ENCODE measurements around the gene LIX1.

Gene LIX1

GRCh38 chr5:97096191-97096590, 46.2 kb downstream of the LIX1 start:
- Histone ChIP-seq H4K91ac (ENCODE audit: low read length) (no peak overlapping the region), H3K14ac (ENCODE audit: low read length in 2 of 2) (no peak overlapping the region), H3K27ac (ENCODE audit: low read length, poor library complexity, severe bottlenecking) (no peak overlapping the region), H3K27me3 (ENCODE audit: control insufficient read depth in 1 of 2, insufficient read depth in 1 of 2, low read length in 2 of 2) (peaks cover 0 to 3% of the 10 kb centered on the region in 2 experiments), H3K18ac (ENCODE audit: low read depth in 1 of 2, low read length in 2 of 2) (no peak overlapping the region), H3K4ac (ENCODE audit: low read depth in 1 of 2, low read length in 2 of 2) (no peak overlapping the region), H3K4me1 (ENCODE audit: control insufficient read depth, insufficient read depth, low read depth, low read length) (peaks cover 1% of the 10 kb centered on the region), H2BK120ac (ENCODE audit: low read depth, low read length) (no peak overlapping the region), H3K36me3 (ENCODE audit: control insufficient read depth in 1 of 2, insufficient read depth in 2 of 2, low read depth in 1 of 2, low read length in 2 of 2) (no peaks in the 10 kb centered on the region), H2BK5ac (ENCODE audit: low read depth, low read length, poor library complexity, severe bottlenecking) (no peak overlapping the region), H3K9me3 (ENCODE audit: control insufficient read depth, low read length) (no peaks in the 10 kb centered on the region), H3K4me3 (ENCODE audit: insufficient read depth in 1 of 2, low read depth in 1 of 2, low read length in 2 of 2) (no peak overlapping the region), H3K23ac (ENCODE audit: low read length in 2 of 2) (no peak overlapping the region), H4K8ac (ENCODE audit: low read length) (no peak overlapping the region), H3K79me1 (replicated peaks; ENCODE audit: low read length, poor library complexity, severe bottlenecking) (no peaks in the 10 kb centered on the region), H2AK5ac (ENCODE audit: low read length, severe bottlenecking) (no peak overlapping the region), H3K9ac (ENCODE audit: low read length) (no peak overlapping the region), H3K4me2 (ENCODE audit: low read length, poor library complexity, severe bottlenecking) (no peak overlapping the region), H2AFZ (ENCODE audit: low read depth, low read length) (no peak overlapping the region), H2BK15ac (ENCODE audit: low read depth, poor library complexity, severe bottlenecking) (no peak overlapping the region), H2BK12ac (ENCODE audit: low read length in 2 of 2) (no peak overlapping the region)
- no peak for DNase-seq
- WGBS, result 90% methylated on average over 5 of the region's 5 CpGs

DNA sequence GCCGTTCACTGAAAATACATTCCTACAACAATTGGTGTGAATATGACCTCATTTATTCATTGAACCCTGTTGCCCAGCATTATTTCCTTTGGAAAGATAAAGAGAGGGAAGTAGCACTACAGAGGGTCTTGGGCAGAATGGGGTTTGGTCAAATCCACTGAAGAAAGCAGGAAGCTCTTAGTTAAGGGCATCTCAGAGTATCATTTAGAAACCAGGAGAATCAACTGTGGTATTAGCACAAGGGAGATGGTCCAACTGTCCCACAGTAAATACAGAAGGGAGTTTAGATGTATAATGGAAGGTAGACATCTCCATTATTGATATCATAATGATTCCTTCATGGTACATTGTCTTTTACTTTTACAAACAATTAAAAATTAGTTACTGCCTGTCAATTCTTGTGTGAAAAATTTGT, 47.1 kb downstream of the LIX1 start:
- Histone ChIP-seq H3K4me3 (ENCODE audit: insufficient read depth in 1 of 2, low read depth in 1 of 2, low read length in 2 of 2) (no peak overlapping the region), H3K36me3 (ENCODE audit: control insufficient read depth in 1 of 2, insufficient read depth in 2 of 2, low read depth in 1 of 2, low read length in 2 of 2) (no peaks in the 10 kb centered on the region), H2BK5ac (ENCODE audit: low read depth, low read length, poor library complexity, severe bottlenecking) (no peak overlapping the region), H3K14ac (ENCODE audit: low read length in 2 of 2) (no peak overlapping the region), H2AK5ac (ENCODE audit: low read length, severe bottlenecking) (no peak overlapping the region), H2BK120ac (ENCODE audit: low read depth, low read length) (no peak overlapping the region), H4K91ac (ENCODE audit: low read length) (no peak overlapping the region), H2BK12ac (ENCODE audit: low read length in 2 of 2) (no peak overlapping the region), H3K79me1 (replicated peaks; ENCODE audit: low read length, poor library complexity, severe bottlenecking) (no peaks in the 10 kb centered on the region), H2BK15ac (ENCODE audit: low read depth, poor library complexity, severe bottlenecking) (no peak overlapping the region), H3K4me1 (ENCODE audit: control insufficient read depth, insufficient read depth, low read depth, low read length) (no peaks in the 10 kb centered on the region), H3K4me2 (ENCODE audit: low read length, poor library complexity, severe bottlenecking) (no peak overlapping the region), H3K27me3 (ENCODE audit: control insufficient read depth in 1 of 2, insufficient read depth in 1 of 2, low read length in 2 of 2) (peaks cover 0 to 10% of the 10 kb centered on the region in 2 experiments), H3K18ac (ENCODE audit: low read depth in 1 of 2, low read length in 2 of 2) (no peak overlapping the region), H4K8ac (ENCODE audit: low read length) (no peak overlapping the region), H3K9me3 (ENCODE audit: control insufficient read depth, low read length) (no peaks in the 10 kb centered on the region), H3K27ac (ENCODE audit: low read length, poor library complexity, severe bottlenecking) (no peak overlapping the region), H2AFZ (ENCODE audit: low read depth, low read length) (no peak overlapping the region), H3K9ac (ENCODE audit: low read length) (no peak overlapping the region), H3K4ac (ENCODE audit: low read depth in 1 of 2, low read length in 2 of 2) (no peak overlapping the region), H3K23ac (ENCODE audit: low read length in 2 of 2) (no peak overlapping the region)
- no peak for DNase-seq
- WGBS, result 57% methylated on average over 1 of the region's 1 CpG

- Histone ChIP-seq H2BK120ac (ENCODE audit: low read depth, low read length) (no peak overlapping the region), H3K18ac (ENCODE audit: low read depth in 1 of 2, low read length in 2 of 2) (no peak overlapping the region), H3K27me3 (ENCODE audit: control insufficient read depth in 1 of 2, insufficient read depth in 1 of 2, low read length in 2 of 2) (peaks cover 0 to 8% of the 10 kb centered on the region in 2 experiments)
Measured at GRCh38 chr5:97094579-97095317, 47.7 kb downstream of the LIX1 start.

GRCh38 chr5:97093193-97093592, 49.2 kb downstream of the LIX1 start:
- Histone ChIP-seq H3K14ac (ENCODE audit: low read length in 2 of 2) (no peak overlapping the region), H3K4me3 (ENCODE audit: insufficient read depth in 1 of 2, low read depth in 1 of 2, low read length in 2 of 2) (no peak overlapping the region), H3K4ac (ENCODE audit: low read depth in 1 of 2, low read length in 2 of 2) (no peak overlapping the region), H2BK5ac (ENCODE audit: low read depth, low read length, poor library complexity, severe bottlenecking) (no peak overlapping the region), H2BK15ac (ENCODE audit: low read depth, poor library complexity, severe bottlenecking) (no peak overlapping the region), H2BK12ac (ENCODE audit: low read length in 2 of 2) (no peak overlapping the region), H3K9ac (ENCODE audit: low read length) (no peak overlapping the region), H3K9me3 (ENCODE audit: control insufficient read depth, low read length) (no peaks in the 10 kb centered on the region), H3K4me1 (ENCODE audit: control insufficient read depth, insufficient read depth, low read depth, low read length) (no peaks in the 10 kb centered on the region), H3K27me3 (ENCODE audit: control insufficient read depth in 1 of 2, insufficient read depth in 1 of 2, low read length in 2 of 2) (peaks cover 0 to 9% of the 10 kb centered on the region in 2 experiments), H3K4me2 (ENCODE audit: low read length, poor library complexity, severe bottlenecking) (no peak overlapping the region), H3K79me1 (replicated peaks; ENCODE audit: low read length, poor library complexity, severe bottlenecking) (no peaks in the 10 kb centered on the region), H3K36me3 (ENCODE audit: control insufficient read depth in 1 of 2, insufficient read depth in 2 of 2, low read depth in 1 of 2, low read length in 2 of 2) (no peaks in the 10 kb centered on the region), H3K23ac (ENCODE audit: low read length in 2 of 2) (no peak overlapping the region), H3K18ac (ENCODE audit: low read depth in 1 of 2, low read length in 2 of 2) (no peak overlapping the region), H2AFZ (ENCODE audit: low read depth, low read length) (no peak overlapping the region), H4K8ac (ENCODE audit: low read length) (no peak overlapping the region), H2BK120ac (ENCODE audit: low read depth, low read length) (no peak overlapping the region), H2AK5ac (ENCODE audit: low read length, severe bottlenecking) (no peak overlapping the region), H4K91ac (ENCODE audit: low read length) (no peak overlapping the region), H3K27ac (ENCODE audit: low read length, poor library complexity, severe bottlenecking) (no peak overlapping the region)
- DNase-seq, result no peak

More at GRCh38 chr5:97094579-97095317, 47.7 kb downstream of the LIX1 start:
- no peak overlapping the region for H2AFZ ChIP-seq (ENCODE audit: low read depth, low read length)
- H3K4me2 ChIP-seq (ENCODE audit: low read length, poor library complexity, severe bottlenecking), result no peak overlapping the region
- no peak overlapping the region for H2BK12ac ChIP-seq (ENCODE audit: low read length in 2 of 2)
- no peak overlapping the region for H2BK15ac ChIP-seq (ENCODE audit: low read depth, poor library complexity, severe bottlenecking)
- 90% methylated on average over 8 of the region's 8 CpGs for WGBS
- no peak overlapping the region for H2BK5ac ChIP-seq (ENCODE audit: low read depth, low read length, poor library complexity, severe bottlenecking)
- no peaks in the 10 kb centered on the region for H3K36me3 ChIP-seq (ENCODE audit: control insufficient read depth in 1 of 2, insufficient read depth in 2 of 2, low read depth in 1 of 2, low read length in 2 of 2)
- no peak for DNase-seq
- H3K4ac ChIP-seq (ENCODE audit: low read depth in 1 of 2, low read length in 2 of 2), result no peak overlapping the region
- H3K4me1 ChIP-seq (ENCODE audit: control insufficient read depth, insufficient read depth, low read depth, low read length), result no peaks in the 10 kb centered on the region
- H3K9ac ChIP-seq (ENCODE audit: low read length), result no peak overlapping the region
- H4K8ac ChIP-seq (ENCODE audit: low read length), result no peak overlapping the region
- no peak overlapping the region for H2AK5ac ChIP-seq (ENCODE audit: low read length, severe bottlenecking)
- no peaks in the 10 kb centered on the region for H3K79me1 ChIP-seq (replicated peaks; ENCODE audit: low read length, poor library complexity, severe bottlenecking)
- H3K9me3 ChIP-seq (ENCODE audit: control insufficient read depth, low read length), result no peaks in the 10 kb centered on the region
- no peak overlapping the region for H3K14ac ChIP-seq (ENCODE audit: low read length in 2 of 2)
- H3K4me3 ChIP-seq (ENCODE audit: insufficient read depth in 1 of 2, low read depth in 1 of 2, low read length in 2 of 2), result no peak overlapping the region
- H3K23ac ChIP-seq (ENCODE audit: low read length in 2 of 2), result no peak overlapping the region
- no peak overlapping the region for H4K91ac ChIP-seq (ENCODE audit: low read length)
- no peak overlapping the region for H3K27ac ChIP-seq (ENCODE audit: low read length, poor library complexity, severe bottlenecking)
